EL (cell line): ENCODE measurements around the gene SFXN4.

Source experiments
- DNase-seq: peaks from one replicate; pipeline ENCODE4 v3.0.0-alpha.2; 2016

The SFXN4 gene

DNA sequence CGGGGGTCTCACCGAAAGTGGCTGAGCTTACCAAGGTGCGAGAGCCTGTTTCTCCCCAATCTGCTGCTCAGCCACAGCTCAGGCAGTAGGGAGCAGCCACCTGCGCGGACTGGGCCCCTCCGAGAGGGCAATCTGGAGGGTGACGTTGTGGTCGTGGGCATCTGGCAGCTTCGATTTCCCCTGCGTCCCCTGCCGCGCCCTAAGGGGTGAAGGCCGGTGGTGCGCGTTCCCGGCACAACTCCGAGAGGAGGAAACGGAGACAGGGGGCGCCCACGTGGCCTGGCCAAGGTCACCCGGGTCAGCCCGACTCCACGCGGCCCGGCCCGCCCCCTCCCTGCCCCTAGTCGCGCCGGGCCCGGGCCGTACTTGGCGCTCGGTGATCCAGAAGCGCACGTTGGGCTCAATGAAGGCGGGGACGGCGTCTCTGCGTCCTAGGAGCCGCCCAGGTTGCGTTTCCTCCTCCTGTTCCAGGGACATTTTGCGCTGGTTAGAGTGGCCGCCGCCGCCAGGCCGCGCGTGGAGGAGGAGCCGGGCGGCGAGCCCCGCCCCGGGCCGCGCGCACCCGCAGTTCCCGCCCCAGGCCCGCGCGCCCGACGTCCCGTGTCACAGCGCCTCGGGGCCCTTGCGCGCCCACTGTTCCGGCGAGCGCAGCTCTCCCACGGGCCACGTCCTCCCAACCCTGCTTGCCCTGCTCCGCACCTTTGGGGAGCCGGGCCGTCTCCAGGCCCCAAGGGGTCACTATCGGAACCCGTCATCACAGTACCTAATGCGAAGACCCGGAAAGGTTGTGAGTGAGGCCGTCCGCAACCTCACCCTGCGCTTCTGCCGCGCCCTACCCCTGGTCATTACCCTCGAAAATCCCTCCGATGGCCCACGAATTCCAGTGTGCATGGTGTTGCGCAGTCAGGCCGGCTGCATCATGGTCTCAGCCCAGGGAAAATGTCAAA, at the start of gene SFXN4:
SFXN4 (minus strand) TSS at position 544 of the 947 bp plus-strand sequence; CDS start at position 477, 67 bp downstream.
- peak; percentile 73 for DNase-seq

DNA sequence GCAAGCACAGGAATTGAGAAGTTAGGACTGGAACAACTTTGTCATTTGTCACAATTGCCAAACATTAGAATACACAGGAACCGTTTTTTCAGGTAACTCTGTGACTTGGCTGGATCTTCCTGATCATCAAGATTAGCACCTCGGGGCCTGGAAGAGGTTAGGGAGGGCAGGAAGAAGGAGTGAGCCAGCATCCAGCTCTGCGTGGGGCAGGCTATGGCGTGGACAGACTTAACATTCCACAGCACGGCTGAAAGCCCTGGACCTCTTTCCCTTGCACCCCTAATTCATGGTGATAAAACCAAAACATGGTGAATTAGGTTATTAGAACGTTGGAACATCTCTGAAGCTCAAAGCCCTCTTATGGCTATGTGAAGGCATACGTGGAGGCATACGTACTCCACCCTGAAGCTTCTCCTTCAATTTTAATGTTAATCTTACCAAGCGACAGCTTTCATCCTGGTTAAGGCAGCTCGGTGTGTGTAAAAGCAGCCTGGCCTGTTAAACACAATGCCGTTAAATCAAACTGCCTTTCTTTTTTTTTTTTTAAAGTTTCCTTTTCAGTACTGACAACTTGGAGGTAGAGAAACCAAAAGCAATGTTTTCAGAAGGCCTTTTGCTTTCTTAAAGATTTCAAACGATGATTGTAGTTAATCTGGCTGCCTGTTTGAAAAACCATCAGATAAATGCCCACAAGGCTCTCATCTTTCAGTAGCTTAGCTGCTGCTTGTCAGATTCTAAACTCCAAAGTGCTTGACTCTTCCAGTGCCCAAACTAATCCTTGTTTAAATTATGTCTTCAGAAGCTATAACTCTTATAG, 46.3 kb upstream of the SFXN4 start:
- DNase-seq, result peak; percentile 32

- DNase-seq, result peak; percentile 76
Measured at GRCh38 chr10:119211176-119211575, 45.7 kb upstream of the SFXN4 start.

DNA sequence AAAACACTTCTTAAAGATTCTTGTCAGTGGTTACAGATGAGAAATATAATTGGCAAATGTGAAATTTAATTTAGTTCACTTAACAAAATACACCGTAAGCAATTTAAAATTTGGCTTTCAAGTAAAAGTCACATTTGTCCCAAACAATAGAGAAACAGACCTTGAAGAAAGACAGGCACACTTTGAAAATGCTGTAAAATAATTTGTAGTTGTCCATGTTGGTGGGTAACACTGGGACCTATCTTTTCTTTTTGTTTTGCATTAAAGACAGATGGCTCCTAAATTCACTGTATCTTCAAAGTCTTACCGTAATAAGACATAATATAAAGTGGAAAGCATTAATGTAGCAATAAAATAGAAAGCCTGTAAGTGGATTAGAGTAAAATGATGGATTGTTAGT, 45.1 kb upstream of the SFXN4 start:
- DNase-seq, result no peak

DNA sequence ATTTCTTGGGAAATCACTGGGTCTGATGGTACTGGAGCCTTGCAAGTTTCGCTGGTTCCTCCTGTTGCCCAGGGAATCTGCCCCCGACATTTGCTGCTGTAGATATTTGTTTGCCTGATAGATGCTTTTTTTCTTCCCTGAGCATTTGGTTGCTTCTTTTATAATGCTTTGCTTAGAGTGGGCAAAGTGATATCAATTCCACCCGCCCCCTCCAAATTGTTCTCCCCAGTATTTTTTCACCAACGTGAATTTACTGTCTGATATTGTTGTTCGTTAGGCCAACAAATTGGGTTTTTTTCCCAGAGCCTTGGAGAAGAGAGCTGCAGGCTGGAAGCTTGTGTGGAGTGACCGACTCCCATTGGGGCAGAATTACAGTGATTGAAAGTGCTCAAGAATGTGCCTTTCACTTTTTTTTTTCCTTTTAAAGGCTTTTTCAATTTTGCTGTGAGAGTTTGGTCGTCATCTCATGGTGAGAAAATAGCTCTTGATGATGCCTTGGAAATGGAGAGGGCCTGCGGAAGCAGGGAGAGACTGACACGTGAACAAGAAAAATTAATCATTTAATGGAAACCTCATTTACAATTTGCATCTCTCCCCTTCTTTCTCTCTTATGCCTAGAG, 44.3 kb upstream of the SFXN4 start:
- DNase-seq, result no peak

DNA sequence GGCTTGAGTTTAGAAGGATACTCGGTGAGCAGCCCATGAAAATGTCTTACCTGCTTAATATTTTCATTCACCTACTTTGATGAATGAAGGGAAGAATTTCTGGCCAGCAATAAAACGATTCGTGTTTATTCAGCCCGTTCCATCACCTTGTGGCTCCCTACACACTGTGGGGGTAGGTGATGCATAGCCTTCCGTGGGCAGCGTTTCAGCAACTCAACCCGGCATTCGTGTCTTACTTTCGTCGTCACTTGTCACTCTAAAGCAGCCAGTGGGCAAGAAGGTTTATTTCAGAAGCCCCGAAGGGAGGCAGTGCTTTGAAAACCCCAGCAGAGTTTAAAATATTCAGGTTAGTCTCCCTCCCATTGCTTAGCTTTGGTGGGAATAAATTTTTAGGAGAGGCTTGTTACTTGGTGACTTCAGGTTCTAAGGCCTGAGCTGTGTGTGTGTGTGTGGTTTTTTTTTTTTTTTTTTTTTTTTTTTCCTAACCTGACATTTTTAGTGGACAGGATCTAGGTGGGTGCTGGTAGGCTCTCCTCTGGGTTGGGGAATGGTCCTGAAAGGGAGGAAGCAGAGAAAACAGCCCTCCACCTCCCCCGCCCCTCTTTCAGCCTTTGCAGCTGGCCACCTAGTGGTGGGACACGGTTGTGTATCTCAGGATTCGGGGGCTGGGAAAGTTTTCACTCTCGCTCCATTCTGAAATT, 43.7 kb upstream of the SFXN4 start:
- DNase-seq, result peak; percentile 71

GRCh38 chr10:119208553-119208940, 43.0 kb upstream of the SFXN4 start:
- DNase-seq, result peak; percentile 62

DNA sequence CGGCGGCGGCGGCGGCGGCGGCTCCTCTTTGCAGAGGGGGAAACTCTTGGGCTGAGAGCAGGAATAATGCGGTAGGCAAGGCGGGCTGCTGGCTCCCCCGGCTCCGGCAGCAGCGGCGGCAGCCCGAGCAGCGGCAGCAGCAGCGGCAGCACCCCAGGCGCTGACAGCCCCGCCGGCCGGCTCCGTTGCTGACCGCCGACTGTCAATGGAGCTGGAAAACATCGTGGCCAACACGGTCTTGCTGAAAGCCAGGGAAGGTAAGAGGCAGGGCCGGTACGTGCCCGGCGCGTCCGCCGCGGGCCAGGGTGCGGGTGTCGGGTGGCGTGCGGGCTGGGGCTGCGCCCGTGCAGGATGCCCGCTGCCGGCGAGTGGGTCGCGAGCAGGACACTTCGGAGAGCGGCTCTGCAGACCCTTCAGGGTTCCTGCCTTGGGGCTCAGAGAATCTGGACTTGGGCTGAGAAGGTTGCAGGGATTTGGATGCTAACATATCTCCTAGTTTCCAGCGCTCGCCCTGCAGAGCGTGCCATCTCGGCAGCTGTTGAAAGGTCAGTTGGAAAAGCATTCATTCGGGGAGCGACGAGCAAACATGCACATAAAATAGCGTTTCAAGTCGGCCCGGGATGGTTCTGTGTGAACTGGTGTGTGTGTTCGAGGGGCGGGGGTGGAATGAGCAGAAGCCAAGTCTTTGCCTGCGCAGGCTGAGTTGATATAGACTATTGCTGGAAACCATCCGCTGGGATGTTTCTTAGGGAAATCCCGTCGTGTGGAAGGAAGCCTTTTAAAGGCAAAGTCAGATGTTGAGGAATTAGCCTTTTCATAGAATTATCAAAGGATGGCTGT, 42.4 kb upstream of the SFXN4 start:
- DNase-seq, result peak; percentile 70

- DNase-seq, result peak; percentile 97
Measured at GRCh38 chr10:119207366-119207666, 41.8 kb upstream of the SFXN4 start, which contains the start of gene GRK5. GRK5 (plus strand) TSS chr10:119207571; CDS start chr10:119207918, 347 bp downstream.

GRCh38 chr10:119206603-119207365, 41.3 kb upstream of the SFXN4 start:
- DNase-seq, result peak; percentile 75

DNA sequence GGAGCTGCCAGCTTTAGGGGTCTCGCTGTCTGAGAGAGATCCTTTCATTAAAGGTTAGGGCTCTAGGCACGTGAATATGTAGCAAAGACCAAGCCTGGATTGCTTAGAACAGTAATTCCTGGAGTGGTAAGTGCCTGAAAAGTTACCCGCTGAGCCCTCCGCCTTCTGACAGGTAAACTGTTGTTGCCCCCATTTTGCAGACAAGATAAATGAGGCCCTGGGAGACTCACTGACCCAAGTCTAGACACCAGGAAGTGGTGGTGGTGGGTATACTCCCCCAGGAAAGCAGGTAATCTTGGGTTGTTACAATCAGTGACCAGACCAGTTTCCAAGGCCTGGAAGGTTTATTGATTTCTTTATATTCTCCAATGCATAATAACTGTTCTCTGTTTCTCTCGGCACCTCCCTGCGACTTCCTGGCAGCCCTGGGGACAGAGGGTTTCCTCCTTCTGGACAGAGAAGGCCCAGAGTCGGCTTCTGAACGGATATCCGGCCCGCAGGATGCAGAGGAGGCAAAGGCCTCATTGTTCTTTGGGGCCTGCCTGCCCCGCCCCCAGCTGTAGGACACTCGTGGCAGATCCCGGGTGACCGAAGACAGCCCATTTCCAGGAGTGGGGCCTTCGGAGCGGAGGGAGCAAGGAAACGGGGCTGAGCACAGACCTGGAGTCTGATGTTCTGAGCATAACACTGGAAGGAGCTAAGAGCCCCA, 40.5 kb upstream of the SFXN4 start:
- DNase-seq, result peak; percentile 50

- DNase-seq, result peak; percentile 68
Measured at GRCh38 chr10:119203006-119203405, 37.5 kb upstream of the SFXN4 start.

DNA sequence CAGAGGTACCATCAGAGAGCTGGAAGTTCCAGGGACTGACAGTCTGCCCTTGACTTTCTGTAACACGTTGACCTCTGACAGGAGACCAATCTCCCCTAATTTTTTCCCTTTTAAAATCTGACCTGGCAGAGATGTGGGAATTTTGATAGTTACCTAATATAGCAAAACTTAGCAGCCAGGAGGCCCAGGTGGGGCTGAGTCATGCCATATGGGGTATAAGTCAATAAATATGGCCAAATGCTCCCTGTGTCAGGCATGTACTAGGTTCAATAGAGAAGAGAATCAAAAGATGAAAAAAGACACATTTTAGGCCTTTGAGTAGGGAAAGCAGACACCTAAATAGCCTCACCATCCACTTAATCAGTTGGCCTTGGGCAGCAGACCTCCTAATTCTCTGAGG, 35.7 kb upstream of the SFXN4 start:
- DNase-seq, result no peak

- peak; percentile 64 for DNase-seq
Measured at GRCh38 chr10:119199231-119199992, 33.9 kb upstream of the SFXN4 start.

- DNase-seq, result peak; percentile 34
Measured at GRCh38 chr10:119198438-119198837, 32.9 kb upstream of the SFXN4 start.

DNA sequence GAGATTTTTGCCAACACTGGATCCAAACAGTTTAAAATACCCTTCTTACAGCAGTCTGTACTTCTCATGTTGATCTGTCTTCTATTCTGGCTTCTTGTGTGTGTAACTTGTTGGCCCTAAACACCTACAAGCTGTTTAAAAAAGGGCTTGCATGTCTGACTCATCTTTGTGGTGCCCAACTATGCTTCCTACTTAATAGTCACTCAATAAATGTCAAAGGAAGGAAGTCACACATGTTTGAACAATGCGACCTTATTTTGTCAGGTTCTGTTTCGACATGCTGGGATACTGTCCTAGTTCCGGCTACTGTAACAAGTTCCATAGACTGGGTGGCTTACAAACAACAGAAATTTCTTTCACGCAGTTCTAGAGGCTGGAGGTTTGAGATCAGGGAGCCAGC, 32.4 kb upstream of the SFXN4 start:
- peak; percentile 81 for DNase-seq

DNA sequence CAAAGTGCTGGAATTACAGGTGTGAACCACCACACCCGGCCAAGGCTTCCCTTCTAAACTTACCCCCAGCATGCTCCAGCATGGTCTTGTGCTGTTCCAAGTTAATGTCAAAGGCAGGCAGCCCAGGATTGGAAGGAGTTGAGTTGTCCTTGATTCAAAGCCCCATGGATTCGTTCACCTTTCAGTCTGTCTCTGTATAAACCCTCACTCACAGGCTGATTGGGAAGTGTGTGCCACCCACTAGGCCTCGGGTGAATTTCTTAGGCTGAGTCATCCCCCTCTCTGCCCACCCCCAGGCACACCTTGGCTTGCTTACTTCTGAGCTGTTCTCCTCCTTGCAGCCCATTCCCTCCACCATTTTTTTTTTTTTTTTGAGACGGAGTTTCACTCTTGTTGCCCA, 26.4 kb upstream of the SFXN4 start:
- DNase-seq, result no peak

DNA sequence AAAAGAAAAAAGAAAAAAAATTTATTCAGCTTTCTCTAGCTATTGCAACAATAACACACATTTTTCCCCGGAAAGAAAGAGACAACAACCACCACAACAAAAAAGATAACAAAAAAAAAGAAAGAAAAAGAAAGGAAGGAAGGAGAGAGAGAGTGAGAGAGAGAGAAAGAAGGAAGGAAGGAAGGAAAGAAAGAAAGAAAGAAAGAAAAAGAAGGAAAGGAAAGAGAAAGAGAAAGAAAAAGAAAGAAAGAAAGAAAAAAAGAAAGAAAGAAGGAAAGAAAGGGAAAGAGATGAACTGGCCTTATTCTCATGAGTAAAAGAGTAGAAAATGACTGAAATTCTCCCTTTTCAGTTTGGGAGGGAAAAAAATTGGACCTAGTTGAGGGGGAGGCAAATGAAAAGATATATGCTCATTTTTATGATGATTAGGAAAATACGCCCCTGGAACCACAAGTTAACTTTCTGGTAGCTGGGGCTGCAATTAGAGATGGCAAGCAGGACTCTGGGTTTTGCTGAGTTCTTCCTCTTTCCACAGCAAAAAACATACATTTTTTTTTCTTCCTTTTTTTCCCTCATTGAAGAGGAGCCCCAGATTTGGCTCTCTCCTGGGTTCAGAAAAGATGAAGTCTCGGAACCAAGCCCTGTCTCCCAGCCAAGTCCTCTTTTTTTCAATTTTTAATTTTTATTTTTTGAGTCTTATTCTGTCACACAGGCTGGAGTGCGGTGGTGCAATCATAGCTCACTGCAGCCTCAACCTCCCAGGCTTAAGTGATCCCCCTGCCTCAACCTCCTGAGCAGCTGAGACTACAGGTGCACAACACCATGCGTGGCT, 25.7 kb upstream of the SFXN4 start:
- no peak for DNase-seq

DNA sequence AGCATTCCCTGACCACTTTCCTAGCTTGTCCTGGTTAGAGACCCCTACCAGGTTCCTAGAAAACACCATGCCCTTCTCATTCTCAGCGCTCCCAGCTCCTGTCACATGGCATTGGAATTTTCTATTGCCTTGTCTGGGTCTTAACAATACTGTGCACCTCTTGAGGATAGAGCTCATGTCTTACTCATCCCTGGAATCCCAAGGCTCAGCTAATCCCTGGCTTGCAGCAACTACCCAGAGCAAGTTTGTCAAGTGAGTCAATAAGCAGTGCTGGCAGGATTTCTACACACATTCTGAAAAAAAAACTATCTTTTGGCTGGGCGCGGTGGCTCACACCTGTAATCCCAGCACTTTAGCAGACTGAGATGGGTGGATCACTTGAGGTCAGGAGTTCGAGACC, 24.8 kb upstream of the SFXN4 start:
- peak; percentile 97 for DNase-seq
